ENCODE data around the gene ASTN2.

Gene ASTN2

DNA sequence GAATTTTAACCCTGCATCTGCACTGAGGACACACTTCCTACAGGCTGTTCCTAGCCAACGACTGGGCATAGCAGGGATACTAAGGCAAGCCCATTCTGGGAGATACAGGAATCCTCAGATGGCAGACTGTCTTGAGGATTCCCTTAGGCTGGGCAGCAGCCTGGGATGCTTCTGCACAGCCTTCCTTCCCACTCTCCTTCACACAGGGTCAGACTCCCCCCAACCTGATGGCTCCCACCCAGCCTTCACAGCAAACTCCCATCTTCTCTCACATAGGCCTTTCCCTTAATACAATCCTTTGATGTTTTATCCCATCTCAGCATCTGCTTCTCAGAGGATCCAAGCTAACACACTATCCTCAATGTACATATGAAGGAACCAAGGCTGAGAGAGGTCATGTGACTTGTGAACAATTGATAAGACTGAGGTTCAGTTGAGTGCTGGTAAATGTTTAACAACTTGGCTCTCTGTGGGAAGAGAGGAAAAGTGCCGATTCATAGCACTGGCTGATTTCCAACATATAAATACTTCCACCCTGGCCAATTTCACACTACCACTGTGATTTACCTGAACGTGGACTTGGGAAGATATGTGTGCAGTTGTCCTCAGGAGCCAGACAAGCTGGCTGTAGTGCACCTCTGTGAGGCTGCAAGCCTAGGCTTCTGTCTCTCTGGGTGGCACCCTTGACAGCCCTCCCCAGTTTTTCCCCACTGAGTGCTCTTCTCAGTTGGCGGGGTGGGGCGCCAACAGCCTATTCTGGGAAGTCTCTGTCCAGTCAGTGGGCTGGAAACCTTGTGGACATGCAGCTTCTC lies 848.0 kb downstream of the ASTN2 start:
- no peak for DNase-seq (ENCODE audit: low spot score)

DNA sequence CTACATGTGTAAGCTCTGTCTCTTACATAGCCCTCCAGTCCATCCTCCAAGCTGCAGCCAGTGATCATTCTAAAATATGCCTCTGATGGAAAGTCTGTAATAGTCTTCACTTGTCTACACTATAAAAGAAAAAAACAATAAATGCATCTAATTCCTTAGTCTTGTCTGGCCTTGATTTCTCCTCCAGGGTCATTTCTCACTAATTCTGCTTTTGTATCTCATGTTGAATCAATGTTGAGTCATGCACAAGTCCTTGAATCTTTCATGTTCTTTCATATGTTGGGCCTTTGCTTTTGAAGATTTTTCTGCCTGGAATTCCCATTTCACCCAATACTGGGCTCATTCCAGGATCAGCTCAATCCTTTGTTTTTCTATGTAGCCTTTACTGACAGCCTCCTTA lies 848.9 kb downstream of the ASTN2 start:
- DNase-seq (ENCODE audit: low spot score): no peak

DNA sequence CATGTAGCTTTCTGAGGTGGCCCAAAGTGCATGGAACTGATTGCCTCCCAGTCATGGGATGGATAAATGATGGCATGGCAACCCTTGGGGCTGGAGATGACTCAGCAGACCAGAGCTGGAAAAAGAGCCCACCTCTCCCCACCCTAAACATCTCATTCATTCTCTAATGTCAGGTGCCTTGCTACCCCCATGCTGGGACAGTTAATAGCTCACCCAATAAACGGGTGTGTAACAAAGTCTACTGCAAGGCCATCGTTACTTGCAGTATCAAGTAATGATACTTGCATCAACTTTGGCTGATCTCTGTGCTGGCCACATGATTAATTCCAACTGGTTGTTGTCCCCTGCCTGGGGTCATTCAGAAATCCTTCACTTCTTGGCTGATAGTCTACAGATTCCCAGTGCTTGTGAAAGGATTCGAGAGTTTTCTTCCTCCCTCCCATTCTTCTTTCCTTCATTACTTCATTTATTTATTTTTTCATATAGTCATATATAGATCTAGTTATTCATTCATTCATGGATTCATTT lies 850.5 kb downstream of the ASTN2 start:
- no peak for DNase-seq (ENCODE audit: low spot score)

DNA sequence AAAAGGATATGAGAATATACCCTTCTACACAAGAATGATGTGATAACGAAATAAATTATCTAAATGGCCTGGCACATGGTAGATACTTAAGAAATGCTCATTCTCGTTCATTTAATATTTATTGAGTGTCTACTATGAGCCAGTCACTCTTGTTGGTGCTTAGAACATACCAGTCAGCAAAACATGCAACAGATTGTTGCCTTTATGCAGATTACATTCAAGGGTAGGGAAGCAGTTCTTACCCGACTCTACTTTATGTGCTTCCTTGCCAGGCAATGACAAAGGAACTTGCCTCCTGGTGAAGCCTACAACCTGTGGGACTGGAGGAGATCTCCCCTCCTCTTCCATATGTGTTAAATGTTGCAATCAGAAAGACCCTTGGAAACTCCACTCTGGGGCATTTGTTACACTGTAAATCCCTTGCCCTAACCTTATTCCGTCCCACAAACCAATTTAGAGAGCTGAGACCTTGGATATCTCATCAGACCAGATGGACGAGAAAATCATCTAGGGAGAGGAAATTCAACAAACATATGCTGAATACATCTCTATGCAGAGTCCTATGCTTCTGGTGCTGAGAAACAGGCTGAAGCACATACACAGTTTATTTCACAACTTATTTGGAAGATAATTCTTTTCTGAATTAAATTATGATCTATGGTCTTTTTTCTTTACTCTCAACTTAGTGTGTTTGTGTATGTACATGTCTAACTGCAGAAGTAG lies 855.9 kb downstream of the ASTN2 start:
- no peak for DNase-seq (ENCODE audit: low spot score)

DNA sequence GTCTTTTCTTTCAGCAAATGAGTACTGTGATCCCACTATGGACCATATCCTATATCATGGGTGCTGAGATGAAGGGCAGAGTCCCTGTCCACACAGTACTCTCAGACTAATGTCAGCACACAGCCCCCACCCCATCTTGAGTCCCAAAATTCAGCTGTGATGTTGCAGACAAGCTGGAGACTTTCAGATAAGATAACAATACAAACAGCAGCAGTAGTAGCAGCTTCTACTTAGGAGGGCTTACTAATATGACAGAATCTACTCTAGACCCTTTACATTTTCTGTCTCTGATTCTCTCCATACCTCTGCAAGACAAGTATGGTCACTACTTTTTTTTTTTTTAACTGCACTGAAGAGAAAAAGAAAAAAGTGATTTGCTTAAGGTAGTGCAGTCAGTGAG lies 856.8 kb downstream of the ASTN2 start:
- no peak for DNase-seq (ENCODE audit: low spot score)

DNA sequence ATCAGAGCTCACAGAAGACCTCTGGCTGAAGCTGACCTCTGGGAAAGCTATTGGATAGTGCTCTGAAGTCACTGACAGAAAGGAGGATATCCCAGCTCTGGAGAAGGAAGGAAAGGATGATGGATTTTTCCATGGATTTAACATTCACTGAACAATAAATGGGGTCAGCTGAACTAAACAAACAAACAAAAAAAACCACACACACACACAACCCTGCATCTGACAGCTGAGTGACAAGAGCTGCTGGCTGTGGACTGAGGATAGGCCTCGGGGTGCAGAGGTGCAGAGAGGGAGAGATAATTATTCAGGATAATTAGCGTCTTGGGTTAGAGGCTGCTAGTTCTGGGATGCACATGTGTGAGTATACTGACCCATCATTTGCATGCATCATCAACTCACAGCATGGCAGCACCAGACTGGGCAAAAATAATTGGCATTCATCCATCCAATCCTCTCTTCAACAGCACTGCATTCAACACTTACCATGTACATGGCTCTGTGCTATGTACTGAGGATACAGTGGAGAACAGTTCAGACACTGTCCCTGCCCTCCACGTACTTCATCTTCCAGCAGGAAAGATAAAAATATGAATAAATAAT lies 859.2 kb downstream of the ASTN2 start:
- DNase-seq (ENCODE audit: low spot score): peak; percentile 73

DNA sequence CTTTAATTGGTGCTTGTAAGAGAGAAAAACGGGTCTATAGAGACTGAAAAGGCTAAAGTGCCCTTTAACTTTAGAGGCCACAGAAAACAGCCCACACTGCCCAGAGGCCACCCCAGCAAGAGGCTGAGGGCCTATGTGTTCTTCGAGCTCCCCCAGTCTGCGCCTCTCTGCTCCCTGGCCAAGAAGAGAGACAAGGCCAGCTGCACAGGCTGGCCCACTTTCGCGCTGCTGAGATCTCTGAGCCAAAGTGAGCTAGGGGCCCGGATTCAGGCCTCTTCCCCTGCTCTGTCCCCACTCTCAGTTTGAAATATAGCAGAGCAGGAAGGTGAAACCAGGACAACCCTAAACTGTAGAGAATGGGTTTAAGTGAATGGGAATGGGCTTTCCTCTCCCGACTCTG lies 859.7 kb downstream of the ASTN2 start:
- DNase-seq (ENCODE audit: low spot score): no peak

DNA sequence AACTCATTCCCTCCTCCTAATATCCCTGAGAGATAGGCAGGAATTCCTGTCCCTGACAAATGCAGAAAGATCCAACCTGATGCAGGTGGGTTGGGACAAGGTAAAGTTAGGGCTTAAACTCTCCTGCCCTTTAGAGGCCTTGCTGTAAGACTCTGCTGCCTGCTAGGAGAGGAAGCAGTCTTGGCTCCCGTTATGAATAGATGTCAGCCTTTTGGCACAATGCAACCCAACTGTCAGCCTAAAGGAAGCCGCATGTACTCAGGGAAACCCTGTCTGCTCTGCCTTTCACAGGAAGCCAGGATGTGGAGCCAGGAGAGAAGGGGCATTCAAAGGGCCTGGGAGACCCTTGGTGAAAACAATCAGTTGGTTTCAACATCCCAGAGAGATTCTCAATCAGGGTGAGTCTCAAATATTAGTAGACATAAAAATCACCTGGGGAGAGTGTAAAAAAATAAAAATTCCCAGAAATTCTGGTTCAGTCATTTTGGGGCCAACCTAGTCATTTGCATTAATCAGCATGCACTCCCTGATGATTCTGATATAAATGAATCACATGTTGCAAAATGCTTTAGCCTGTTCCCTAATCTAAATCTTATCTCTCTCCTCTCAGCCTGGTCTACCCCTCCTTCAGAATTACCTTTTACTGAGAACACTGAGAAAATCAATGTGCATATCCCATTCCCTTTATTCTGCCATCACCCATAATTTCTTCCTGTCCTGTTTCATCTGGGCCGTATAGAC lies 864.0 kb downstream of the ASTN2 start:
- DNase-seq (ENCODE audit: low spot score): peak; percentile 89

DNA sequence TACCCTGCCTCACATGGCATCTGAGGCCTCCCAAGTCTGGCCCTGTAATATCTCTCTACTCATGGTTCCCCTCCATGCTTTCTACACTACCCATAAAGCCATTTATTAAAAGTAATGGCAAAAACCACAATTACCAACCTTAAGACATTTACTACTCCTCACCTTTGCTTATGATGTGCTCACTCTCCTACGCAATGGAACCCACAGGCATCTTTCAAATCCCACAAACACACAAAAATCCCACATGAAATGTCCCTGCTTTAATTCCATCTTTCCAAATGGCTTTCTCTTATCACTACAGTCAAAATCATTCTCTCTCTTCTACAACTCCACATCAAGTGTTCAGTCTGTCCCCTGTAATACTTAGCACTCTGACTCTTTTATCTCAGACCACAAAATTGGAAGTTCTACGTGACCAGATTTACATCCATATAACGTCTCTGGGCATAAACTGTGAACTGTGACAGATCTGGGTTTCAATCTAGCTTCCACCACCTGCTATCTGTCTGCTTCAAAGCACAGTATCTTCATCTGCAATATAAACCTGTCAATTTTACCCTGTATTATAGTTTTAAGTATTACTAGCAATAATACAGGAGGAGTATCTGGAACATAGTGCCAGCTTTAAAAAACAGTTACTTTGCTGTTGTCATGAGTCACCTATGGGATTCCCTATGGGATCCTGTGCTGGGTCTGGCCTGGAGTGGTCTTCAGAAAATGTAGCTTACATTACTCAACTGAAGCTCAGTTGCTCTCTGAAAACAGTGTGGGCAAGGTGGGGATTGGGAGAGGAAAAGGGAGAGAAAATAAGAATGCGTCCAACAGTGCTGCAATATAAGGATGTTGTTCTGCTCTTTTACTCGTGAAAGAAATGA lies 864.8 kb downstream of the ASTN2 start:
- no peak for DNase-seq (ENCODE audit: low spot score)

DNA sequence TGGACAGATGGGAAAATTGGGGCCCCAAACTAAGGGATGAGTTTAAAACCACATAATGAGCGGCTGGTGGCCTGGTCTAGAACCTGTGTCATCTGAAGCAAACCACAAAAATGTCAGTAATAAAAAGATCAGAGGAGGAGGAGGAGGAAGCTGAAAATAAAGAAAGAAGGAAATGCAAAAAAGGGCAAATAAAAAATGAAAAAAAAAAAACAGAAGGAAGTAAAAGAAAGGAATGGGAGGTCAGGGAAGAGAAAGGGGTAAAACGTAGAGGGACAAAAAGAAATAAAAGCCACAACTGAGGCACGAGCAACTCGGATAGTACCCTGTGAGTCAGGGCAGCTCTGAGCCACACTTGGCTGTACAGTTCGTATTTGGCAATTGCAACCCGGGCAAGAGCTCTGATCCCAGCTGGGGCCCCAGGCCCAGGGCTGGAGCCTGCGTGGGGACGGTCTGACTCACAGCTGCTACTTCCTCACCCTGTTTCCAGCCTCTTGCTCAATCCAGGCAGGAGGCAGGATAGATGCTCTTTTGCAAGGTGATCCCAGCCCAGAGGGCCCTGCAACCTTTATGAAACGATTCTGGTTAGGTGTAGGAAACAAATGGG lies 865.7 kb downstream of the ASTN2 start:
- DNase-seq (ENCODE audit: low spot score): peak; percentile 77

DNA sequence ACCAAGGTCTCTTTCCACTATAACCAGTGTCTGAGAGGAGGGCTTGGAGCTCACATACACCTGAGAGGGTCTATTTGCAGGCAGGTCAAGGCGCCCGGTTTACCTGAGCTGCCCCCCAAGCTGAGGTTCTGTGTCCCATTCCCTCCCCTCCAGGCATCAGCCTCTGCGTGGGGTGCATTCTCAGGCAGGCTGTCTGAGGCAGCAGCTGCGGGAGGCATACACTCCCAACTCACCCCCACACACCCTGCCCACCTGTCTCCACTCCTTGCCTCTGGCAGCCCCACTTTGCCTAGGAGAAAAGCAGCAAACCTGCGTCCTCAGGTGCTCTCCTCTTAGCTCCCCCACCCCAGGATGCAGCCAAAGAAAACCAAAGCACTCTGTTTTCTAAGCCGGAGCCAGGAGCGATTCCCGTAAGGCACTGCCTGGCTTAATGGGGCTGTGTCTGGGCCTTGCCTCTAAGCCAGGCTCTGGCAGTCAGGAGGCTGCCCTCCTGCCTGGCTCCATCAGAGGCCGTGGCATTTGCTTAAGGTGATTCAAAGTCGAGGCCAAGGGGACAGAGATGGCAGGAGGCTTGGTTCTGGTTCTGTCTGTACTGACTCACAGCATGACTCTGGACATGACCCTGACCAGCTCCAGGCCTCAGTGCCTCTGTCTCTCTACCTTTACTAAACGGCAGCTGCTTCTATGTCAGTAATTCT lies 867.0 kb downstream of the ASTN2 start:
- no peak for DNase-seq (ENCODE audit: low spot score)

DNA sequence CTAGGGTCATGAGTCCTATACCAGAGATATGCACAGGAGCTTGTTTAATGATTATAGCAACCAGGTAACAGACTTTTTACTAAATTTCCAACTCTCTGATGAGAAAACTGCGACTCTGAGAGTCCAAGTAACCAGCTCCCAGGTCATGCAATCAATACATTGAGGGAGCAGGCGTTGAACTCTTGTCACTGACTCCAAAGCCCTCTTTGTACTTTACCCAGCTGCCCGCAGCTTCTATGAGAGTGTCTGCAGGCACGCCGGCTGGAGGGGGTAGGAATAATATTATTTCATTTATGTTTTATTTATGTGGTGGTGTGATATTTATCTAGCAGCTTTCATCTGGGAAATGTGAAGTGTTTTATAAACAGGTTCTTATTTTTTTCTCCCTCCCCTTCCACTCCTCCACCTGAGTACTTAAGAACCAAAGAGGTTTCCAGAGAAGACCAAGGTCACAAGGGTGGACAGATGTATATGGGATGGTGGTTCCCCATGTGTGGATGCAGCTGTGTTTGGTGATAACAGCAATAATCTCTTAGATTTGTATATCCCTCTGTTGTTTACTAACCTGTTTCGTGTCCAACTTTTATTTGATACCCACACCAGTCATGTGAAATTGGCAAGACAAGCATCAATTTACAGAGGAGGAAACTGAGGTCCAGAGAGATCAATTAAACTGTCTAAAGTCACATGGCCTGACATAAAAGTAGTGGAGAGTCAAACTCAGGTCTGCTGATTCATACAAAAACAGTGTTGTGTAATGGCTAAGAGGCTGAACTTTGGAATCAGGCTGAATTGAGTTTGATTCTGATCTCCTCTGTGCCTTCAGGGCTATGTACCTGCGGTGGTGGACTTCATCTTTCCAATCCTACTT lies 867.9 kb downstream of the ASTN2 start:
- no peak for DNase-seq (ENCODE audit: low spot score)

DNA sequence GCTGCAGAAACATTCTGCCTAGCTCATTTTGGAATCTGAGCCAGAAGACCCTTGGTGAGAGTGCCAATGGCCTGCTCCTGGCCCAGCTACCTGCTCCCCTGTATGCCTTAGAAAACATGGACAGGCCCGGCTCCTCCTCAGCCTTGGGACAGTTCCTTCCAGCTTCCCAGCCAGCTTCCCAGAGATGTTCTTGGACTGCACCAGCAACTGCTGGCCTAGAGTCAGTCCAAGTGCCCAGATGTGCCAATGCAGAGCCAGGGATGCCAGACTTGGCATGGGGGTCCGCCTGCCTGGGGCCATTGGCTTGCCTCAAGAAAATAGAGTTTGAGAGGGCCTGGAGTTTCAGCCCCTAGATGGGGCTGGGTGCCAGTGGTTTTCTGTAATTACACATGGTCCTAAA lies 870.0 kb downstream of the ASTN2 start:
- no peak for DNase-seq (ENCODE audit: low spot score)

DNA sequence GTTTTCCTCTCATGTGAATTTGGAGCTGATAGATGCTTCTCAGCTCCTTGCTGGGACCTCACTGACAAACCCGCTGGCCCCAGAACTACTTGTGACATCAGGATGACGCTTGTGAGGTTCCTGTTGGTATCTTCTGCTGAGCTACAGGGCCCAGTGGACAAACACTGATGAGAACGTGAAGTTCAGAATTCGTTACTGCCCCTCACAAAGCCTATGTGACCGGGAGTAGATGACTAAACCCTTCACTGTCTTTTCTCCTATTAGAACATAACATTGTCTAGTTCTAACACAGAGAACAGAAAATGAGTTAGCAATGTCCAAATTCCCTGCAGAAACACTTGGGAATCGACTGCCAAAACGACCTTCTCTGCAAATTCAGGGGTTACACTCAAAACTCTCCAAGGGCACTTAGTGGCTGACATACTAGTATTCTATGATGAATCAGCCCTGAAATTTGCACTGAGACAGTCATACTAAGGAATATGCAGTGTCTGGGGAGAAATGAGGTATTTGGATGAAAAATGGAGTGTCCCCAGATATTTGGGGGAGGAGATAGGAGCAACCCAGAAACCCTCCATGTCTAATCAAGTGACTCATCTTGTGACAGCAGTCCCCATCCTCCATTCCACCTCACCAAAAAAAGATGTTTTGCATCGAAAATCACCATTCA lies 871.0 kb downstream of the ASTN2 start:
- no peak for DNase-seq (ENCODE audit: low spot score)

DNA sequence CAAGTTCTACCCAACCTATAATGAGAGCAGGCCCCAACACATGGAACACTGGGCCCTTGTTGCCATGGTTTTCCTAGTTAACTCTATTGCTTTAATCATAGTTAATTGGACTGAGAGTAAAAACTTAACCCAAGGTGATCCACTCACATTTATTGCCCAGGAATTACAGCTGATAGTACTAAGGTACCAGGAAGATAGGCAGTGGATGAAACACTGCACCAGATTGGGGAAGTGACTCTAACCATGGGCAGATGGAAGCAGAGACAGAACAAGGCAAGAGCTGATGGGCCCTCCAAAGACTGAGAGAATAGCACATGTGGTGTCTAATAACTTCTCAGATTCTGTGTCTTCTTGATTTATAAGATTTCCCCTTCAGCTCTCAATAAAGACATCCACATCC lies 873.5 kb downstream of the ASTN2 start:
- no peak for DNase-seq (ENCODE audit: low spot score)

DNA sequence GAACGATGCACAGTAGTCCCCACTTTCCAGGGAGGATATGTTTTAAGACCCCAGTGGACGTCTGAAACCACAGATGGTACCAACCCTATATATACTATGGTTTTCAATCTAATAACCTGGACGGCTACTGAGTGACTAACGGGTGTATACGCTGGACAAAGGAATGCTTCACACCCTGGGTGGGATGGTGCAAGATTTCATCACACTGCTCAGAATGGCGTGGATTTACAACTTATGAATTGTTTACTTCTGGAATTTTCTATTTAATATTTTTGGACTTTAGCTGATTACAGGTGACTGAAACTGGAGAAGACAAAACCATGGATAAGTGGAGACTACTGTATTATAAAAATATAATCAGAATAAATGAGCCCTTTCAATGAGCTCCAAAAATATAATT lies 875.3 kb downstream of the ASTN2 start:
- DNase-seq (ENCODE audit: low spot score): no peak

DNA sequence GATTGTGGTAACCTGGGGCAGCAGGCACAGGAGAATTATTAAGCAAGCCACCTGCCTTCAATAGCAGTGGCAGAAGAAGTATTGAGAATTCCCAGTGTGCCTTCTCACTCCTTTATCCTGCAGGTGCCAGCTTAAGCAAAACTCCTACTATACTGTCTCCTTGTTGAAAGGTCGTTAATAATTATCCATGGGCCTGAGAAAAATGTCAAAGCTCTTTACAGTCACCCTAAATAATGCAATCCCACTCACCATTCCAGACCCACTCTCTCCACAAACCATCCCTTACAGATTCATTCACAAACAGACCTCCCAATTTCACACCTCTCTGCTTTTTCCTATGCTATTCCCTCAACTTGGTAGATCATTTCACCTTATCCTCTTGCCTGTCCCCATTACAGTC lies 889.2 kb downstream of the ASTN2 start:
- no peak for DNase-seq (ENCODE audit: low spot score)

DNA sequence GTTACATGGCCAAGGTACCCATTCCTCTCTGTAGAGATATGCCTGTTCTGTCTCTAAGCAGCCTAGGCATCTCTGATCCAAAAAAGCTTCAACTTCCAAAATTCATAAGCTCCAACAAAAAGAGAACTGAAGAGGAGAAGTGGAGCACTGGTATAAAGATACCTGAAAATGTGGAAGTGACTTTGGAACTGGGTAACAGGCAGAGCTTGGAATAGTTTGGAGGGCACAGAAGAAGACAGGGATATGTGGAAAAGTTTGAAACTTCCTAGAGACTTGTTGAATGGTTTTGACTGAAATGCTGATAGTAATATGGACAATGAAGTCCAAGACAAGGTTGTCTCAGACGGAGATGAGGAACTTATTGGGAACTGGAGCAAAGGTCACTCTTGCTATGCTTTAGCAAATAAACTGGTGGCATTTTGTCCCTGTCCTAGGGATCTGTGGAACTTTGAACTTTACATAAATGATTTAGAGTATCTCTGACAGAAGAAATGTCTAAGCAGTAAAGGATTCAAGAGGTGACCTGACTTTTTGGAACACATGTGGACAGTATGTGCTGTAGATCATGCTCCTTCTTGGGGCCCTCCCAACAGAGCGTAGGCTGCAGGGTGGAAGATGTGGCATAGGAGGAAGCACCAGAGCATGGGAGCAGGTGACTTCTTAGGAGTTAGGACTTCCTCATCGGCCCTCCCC lies 889.9 kb downstream of the ASTN2 start:
- DNase-seq (ENCODE audit: low spot score): no peak
